A673 (cell line): ENCODE measurements around the gene NAPA. TPM values are rescaled to one million over a fixed set of nuclear protein-coding genes. Genes with fewer than 3 reads are reported as not detected.

ENCODE experiments used
- BruUV-seq: library from RNA; stranded (reverse); fragments of 400-500 nt; replicated peaks from 2 replicates; lab custom pipeline; 2021; lab: Mats Ljungman, UMichigan
- CTCF ChIA-PET: fragments of 300-600 bp; sonication (Branson Sonifier 250); formaldehyde crosslinking; loops from one replicate; lab custom pipeline; 2022; ENCODE audit warnings: antibody characterized with exemption; lab: Charles Lee
- POLR2A ChIA-PET: fragments of 300-600 bp; sonication (Branson Sonifier 250); formaldehyde crosslinking; loops from one replicate; lab custom pipeline; 2022; ENCODE audit warnings: antibody characterized with exemption; ENCODE audit not compliant: low non-redundant PET; lab: Charles Lee
- DNase-seq: peaks from one replicate; pipeline ENCODE4 v3.0.0-alpha.2; 2015; ENCODE audit warnings: low spot score
- H3K27ac ChIP-seq: fragments of 200-600 bp; sonication (generic); 2 replicates; pipeline ENCODE4 v1.5.1; 2016; ENCODE audit warnings: mixed run types, low read depth, mild to moderate bottlenecking, mixed read lengths, antibody characterized with exemption, low read length; ENCODE audit not compliant: poor library complexity, severe bottlenecking
- H3K27me3 ChIP-seq: fragments of 200-600 bp; sonication (generic); replicated peaks from 2 replicates; pipeline ENCODE4 v1.6.1; 2017; ENCODE audit warnings: mixed run types, low read depth, mild to moderate bottlenecking, mixed read lengths, antibody characterized with exemption, low read length; ENCODE audit not compliant: insufficient read depth, poor library complexity
- H3K36me3 ChIP-seq: fragments of 200-600 bp; sonication (generic); 2 replicates; pipeline ENCODE4 v1.6.1; 2016; ENCODE audit warnings: mixed run types, mild to moderate bottlenecking, mixed read lengths, antibody characterized with exemption, low read length; ENCODE audit not compliant: insufficient read depth, poor library complexity, severe bottlenecking
- H3K4me1 ChIP-seq: fragments of 200-600 bp; sonication (generic); 2 replicates; pipeline ENCODE4 v1.6.1; 2017; ENCODE audit warnings: mixed run types, mild to moderate bottlenecking, mixed read lengths, antibody characterized with exemption, low read length; ENCODE audit not compliant: insufficient read depth, poor library complexity, severe bottlenecking
- H3K4me3 ChIP-seq: fragments of 200-600 bp; sonication (generic); 2 replicates; pipeline ENCODE4 v1.5.1; 2016; ENCODE audit warnings: low read depth, mixed run types, mild to moderate bottlenecking, mixed read lengths, low read length; ENCODE audit not compliant: poor library complexity, severe bottlenecking
- H3K9me3 ChIP-seq: fragments of 200-600 bp; sonication (generic); 2 replicates; pipeline ENCODE4 v1.6.1; 2016; ENCODE audit warnings: mixed run types, low read depth, mild to moderate bottlenecking, mixed read lengths, antibody characterized with exemption, low read length; ENCODE audit not compliant: poor library complexity, severe bottlenecking
- CTCF ChIP-seq: fragments of 300-800, 200-600 bp; sonication (generic); conservative IDR thresholded peaks from 2 replicates; pipeline ENCODE4 v1.5.1; 2017; ENCODE audit warnings: low read depth, mild to moderate bottlenecking, antibody characterized with exemption, low read length, moderate library complexity, mixed read lengths
- EZH2 ChIP-seq: fragments of 200-600 bp; sonication (generic); IDR thresholded peaks from 2 replicates; pipeline ENCODE4 v1.6.1; 2017; ENCODE audit warnings: borderline replicate concordance, low read depth, mild to moderate bottlenecking, mixed read lengths, antibody characterized with exemption, low read length; ENCODE audit not compliant: poor library complexity, severe bottlenecking
- intact Hi-C: fragments of 100-400 bp; cut with micrococcal nuclease; formaldehyde crosslinking; loops from one replicate; pipeline ENCODE4 v1.10.0; 2022; ENCODE audit not compliant: unreplicated experiment
- total RNA-seq: library from RNA; stranded (reverse); gene quantifications from 2 replicates; pipeline ENCODE4 v1.2.3, GENCODE V29; 2021

The NAPA gene
- total RNA-seq, 1 experiment from 2014 or later, result 90.9 TPM

DNA sequence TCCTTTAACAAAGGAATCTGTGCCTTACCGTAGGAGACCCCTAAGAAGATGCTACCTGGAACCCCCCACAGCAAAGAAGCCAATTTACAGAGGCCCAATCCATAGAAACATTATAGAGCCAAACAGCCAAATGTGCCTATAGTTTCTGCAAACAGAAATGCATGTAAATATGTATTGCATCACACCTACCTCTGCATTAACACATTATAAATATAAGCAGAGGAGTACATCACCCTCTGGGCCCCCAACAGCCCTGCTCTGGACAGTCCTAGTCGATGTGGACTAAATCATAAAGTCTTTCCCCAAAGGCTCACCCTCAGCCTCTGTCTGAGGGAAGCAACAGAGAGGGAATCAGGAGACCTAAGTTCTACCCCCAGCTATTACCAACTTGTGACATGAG lies 32.3 kb upstream of the NAPA start:
- intact Hi-C loops, result no loop called here
- POLR2A ChIA-PET, result no interaction called here
- Histone ChIP-seq H3K27me3 (peaks cover 5% of the 10 kb centered on the region), H3K4me1 (no peaks in the 10 kb centered on the region), H3K9me3 (no peaks in the 10 kb centered on the region), H3K27ac (no peak overlapping the region), H3K36me3 (no peaks in the 10 kb centered on the region), H3K4me3 (no peak overlapping the region)
- CTCF ChIA-PET, result interaction anchor here (0.5 kb wide), 1 partner anchor 13 kb away, joined by 6 read pairs; no protein-coding TSS in a partner anchor
- BruUV-seq, result no TSS peak
- TF ChIP-seq CTCF (no peak), EZH2 (no peak)
- no peak for DNase-seq

DNA sequence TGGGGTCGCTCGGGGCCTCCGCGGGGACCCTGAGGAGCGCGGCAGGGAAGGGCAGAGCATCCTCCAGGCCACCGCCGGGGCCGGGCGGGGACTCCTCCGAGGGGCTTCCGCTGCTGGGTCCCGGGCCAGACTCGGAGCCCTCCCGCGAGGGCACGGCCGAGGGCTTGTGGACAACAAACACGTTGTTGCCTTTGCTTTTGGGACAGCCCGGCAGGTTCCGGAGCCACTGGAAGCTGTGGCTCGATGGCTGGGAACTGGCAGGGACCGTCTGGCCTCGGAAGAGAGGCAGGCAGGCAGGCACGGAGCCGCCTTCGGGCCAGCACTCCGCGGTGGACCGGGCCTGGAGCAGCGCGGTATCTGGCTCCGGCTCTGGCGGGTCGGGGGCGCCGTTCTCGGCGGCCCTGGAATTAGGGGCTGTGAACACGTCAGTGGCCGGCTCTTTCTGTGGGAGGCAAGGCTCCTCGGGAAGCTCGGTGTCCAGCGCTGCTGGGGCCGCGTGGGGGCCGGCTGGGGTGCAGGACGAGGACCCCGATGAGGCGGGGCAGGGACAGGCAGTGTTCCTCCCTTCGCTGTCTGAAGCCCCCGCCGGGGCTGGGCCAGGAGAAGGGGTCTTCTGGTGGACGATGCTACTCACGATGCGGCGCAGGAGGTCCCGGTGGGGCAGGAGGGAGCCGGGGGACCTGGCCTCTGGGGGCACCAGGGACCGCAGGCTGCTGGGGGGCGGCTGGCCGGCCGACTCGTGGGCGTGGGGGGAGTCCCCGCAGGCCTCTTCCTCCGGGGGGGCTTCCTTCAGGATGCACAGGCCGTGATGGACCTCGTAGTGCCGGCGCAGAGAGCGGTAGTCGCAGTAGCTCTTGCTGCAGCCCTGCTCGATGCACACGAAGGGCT lies 30.4 kb upstream of the NAPA start:
- Histone ChIP-seq H3K4me1 (no peaks in the 10 kb centered on the region), H3K4me3 (no peak overlapping the region), H3K27ac (no peak overlapping the region), H3K27me3 (peaks cover 5% of the 10 kb centered on the region), H3K36me3 (no peaks in the 10 kb centered on the region), H3K9me3 (no peaks in the 10 kb centered on the region)
- TF ChIP-seq EZH2 (no peak), CTCF (no peak)
- ChIA-PET POLR2A (no interaction called here), CTCF (no interaction called here)
- BruUV-seq, result no TSS peak
- DNase-seq, result no peak
- intact Hi-C loops, result no loop called here

DNA sequence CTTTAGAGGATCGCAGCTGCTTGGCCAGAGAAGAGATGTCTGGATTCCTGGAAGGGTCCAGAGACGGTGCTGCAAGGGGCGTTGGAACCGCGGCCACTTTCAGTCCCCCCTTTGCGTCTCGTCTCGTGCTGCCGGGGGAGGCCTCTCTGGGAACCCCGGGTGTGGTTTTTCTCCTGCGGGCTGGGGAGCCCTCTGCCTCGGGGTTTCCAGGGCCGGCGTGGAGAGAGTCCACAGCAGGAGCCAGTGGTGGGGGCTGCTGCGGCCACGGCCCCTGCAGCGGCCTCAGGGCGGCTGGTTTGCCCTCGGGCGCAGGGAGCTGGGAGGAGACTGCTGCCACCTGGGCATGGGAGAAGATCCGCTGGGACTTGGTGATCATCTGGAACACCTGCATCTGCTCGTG lies 29.6 kb upstream of the NAPA start:
- BruUV-seq, result no TSS peak
- CTCF ChIA-PET, result no interaction called here
- H3K4me1 ChIP-seq, result no peaks in the 10 kb centered on the region

More for the DNA sequence above, 29.6 kb upstream of the NAPA start:
- Histone ChIP-seq H3K4me3 (no peak overlapping the region), H3K36me3 (no peaks in the 10 kb centered on the region), H3K27me3 (peaks cover 2% of the 10 kb centered on the region), H3K27ac (no peak overlapping the region), H3K9me3 (no peaks in the 10 kb centered on the region)
- POLR2A ChIA-PET, result no interaction called here
- TF ChIP-seq EZH2, result no peak
- intact Hi-C loops, result no loop called here
- no peak for DNase-seq
